A673 (cell line): ENCODE data around the gene SUPT5H. TPM values are rescaled to one million over a fixed set of nuclear protein-coding genes. Genes with fewer than 3 reads are reported as not detected.
"Not testable (repeated sequence)": the region's sequence is repeated elsewhere in the genome, so short reads cannot be mapped to it uniquely, and the experiment has no call there.

Source experiments
- BruUV-seq: library from RNA; stranded (reverse); fragments of 400-500 nt; replicated peaks from 2 replicates; lab custom pipeline; 2021; lab: Mats Ljungman, UMichigan
- CTCF ChIA-PET: fragments of 300-600 bp; sonication (Branson Sonifier 250); formaldehyde crosslinking; loops from one replicate; lab custom pipeline; 2022; ENCODE audit warnings: antibody characterized with exemption; lab: Charles Lee
- POLR2A ChIA-PET: fragments of 300-600 bp; sonication (Branson Sonifier 250); formaldehyde crosslinking; loops from one replicate; lab custom pipeline; 2022; ENCODE audit warnings: antibody characterized with exemption; ENCODE audit not compliant: low non-redundant PET; lab: Charles Lee
- DNase-seq: peaks from one replicate; pipeline ENCODE4 v3.0.0-alpha.2; 2015; ENCODE audit warnings: low spot score
- H3K27ac ChIP-seq: fragments of 200-600 bp; sonication (generic); 2 replicates; pipeline ENCODE4 v1.5.1; 2016; ENCODE audit warnings: mixed run types, low read depth, mild to moderate bottlenecking, mixed read lengths, antibody characterized with exemption, low read length; ENCODE audit not compliant: poor library complexity, severe bottlenecking
- H3K27me3 ChIP-seq: fragments of 200-600 bp; sonication (generic); replicated peaks from 2 replicates; pipeline ENCODE4 v1.6.1; 2017; ENCODE audit warnings: mixed run types, low read depth, mild to moderate bottlenecking, mixed read lengths, antibody characterized with exemption, low read length; ENCODE audit not compliant: insufficient read depth, poor library complexity
- H3K36me3 ChIP-seq: fragments of 200-600 bp; sonication (generic); 2 replicates; pipeline ENCODE4 v1.6.1; 2016; ENCODE audit warnings: mixed run types, mild to moderate bottlenecking, mixed read lengths, antibody characterized with exemption, low read length; ENCODE audit not compliant: insufficient read depth, poor library complexity, severe bottlenecking
- H3K4me1 ChIP-seq: fragments of 200-600 bp; sonication (generic); 2 replicates; pipeline ENCODE4 v1.6.1; 2017; ENCODE audit warnings: mixed run types, mild to moderate bottlenecking, mixed read lengths, antibody characterized with exemption, low read length; ENCODE audit not compliant: insufficient read depth, poor library complexity, severe bottlenecking
- H3K4me3 ChIP-seq: fragments of 200-600 bp; sonication (generic); 2 replicates; pipeline ENCODE4 v1.5.1; 2016; ENCODE audit warnings: low read depth, mixed run types, mild to moderate bottlenecking, mixed read lengths, low read length; ENCODE audit not compliant: poor library complexity, severe bottlenecking
- H3K9me3 ChIP-seq: fragments of 200-600 bp; sonication (generic); 2 replicates; pipeline ENCODE4 v1.6.1; 2016; ENCODE audit warnings: mixed run types, low read depth, mild to moderate bottlenecking, mixed read lengths, antibody characterized with exemption, low read length; ENCODE audit not compliant: poor library complexity, severe bottlenecking
- CTCF ChIP-seq: fragments of 300-800, 200-600 bp; sonication (generic); conservative IDR thresholded peaks from 2 replicates; pipeline ENCODE4 v1.5.1; 2017; ENCODE audit warnings: low read depth, mild to moderate bottlenecking, antibody characterized with exemption, low read length, moderate library complexity, mixed read lengths
- EZH2 ChIP-seq: fragments of 200-600 bp; sonication (generic); IDR thresholded peaks from 2 replicates; pipeline ENCODE4 v1.6.1; 2017; ENCODE audit warnings: borderline replicate concordance, low read depth, mild to moderate bottlenecking, mixed read lengths, antibody characterized with exemption, low read length; ENCODE audit not compliant: poor library complexity, severe bottlenecking
- intact Hi-C: fragments of 100-400 bp; cut with micrococcal nuclease; formaldehyde crosslinking; loops from one replicate; pipeline ENCODE4 v1.10.0; 2022; ENCODE audit not compliant: unreplicated experiment
- total RNA-seq: library from RNA; stranded (reverse); gene quantifications from 2 replicates; pipeline ENCODE4 v1.2.3, GENCODE V29; 2021

Gene SUPT5H
- total RNA-seq, 1 experiment from 2014 or later, result 169 TPM

GRCh38 chr19:39448271-39448670 lies 2.9 kb downstream of the SUPT5H start:
- H3K4me3 ChIP-seq, result no peak overlapping the region
- intact Hi-C loops, result no loop called here
- BruUV-seq, result no TSS peak
- ChIA-PET CTCF (no interaction called here), POLR2A (no interaction called here)
- no peaks in the 10 kb centered on the region for H3K9me3 ChIP-seq
- H3K4me1 ChIP-seq, result peaks cover 10% of the 10 kb centered on the region
- peaks cover 4% of the 10 kb centered on the region for H3K36me3 ChIP-seq
- no peak for TF ChIP-seq EZH2
- no peak for TF ChIP-seq CTCF
- no peak overlapping the region for H3K27ac ChIP-seq
- no peak for DNase-seq
- no peaks in the 10 kb centered on the region for H3K27me3 ChIP-seq

- no TSS peak for BruUV-seq
- Histone ChIP-seq H3K4me1 (peaks cover 10% of the 10 kb centered on the region), H3K36me3 (peaks cover 9% of the 10 kb centered on the region), H3K27ac (no peak overlapping the region), H3K4me3 (no peak overlapping the region), H3K9me3 (no peaks in the 10 kb centered on the region), H3K27me3 (no peaks in the 10 kb centered on the region)
- intact Hi-C loops, result no loop called here
- POLR2A ChIA-PET, result no interaction called here
- no peak for TF ChIP-seq EZH2
- TF ChIP-seq CTCF, result no peak
- DNase-seq, result no peak
- CTCF ChIA-PET, result interaction anchor here (0.7 kb wide), 1 partner anchor 20 kb away, joined by 3 read pairs; no protein-coding TSS in a partner anchor
Observed at GRCh38 chr19:39449116-39449797, 3.9 kb downstream of the SUPT5H start.

DNA sequence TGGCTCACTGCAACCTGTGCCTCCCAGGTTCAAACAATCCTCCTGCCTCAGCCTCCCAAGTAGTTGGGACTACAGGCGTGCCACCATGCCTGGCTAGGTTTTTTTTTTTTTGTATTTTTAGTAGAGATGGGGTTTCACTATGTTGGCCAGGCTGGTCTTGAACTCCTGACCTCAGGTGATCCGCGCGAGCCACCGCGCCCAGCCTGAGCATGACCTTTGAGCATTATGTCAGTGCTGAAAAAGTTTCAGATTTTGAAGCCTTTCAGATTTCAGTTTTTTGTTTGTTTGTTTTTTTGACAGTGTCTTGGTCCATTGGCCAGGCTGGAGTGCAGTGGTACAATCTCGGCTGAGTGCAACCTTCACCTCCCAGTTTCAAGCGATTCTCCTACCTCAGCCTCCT lies 5.9 kb downstream of the SUPT5H start:
- H3K36me3 ChIP-seq, result peaks cover 17% of the 10 kb centered on the region
- CTCF ChIA-PET, H3K27ac ChIP-seq, DNase-seq, H3K9me3 ChIP-seq, H3K4me1 ChIP-seq, intact Hi-C loops, POLR2A ChIA-PET, H3K4me3 ChIP-seq, H3K27me3 ChIP-seq, BruUV-seq: not testable (repeated sequence)

GRCh38 chr19:39463403-39463802 lies 18.0 kb downstream of the SUPT5H start:
- H3K4me1 ChIP-seq, result no peaks in the 10 kb centered on the region
- no peak for TF ChIP-seq EZH2
- TF ChIP-seq CTCF, result no peak
- H3K27me3 ChIP-seq, result no peaks in the 10 kb centered on the region
- intact Hi-C loops, result no loop called here
- BruUV-seq, result no TSS peak
- H3K27ac ChIP-seq, result no peak overlapping the region
- POLR2A ChIA-PET, result no interaction called here
- H3K9me3 ChIP-seq, result no peaks in the 10 kb centered on the region
- no peak for DNase-seq
- H3K36me3 ChIP-seq, result peaks cover 70% of the 10 kb centered on the region
- H3K4me3 ChIP-seq, result no peak overlapping the region
- CTCF ChIA-PET, result no interaction called here
